Superior temporal gyrus (tissue), 1 donor: ENCODE data around the gene OSTC.
"Not testable (repeated sequence)": the region's sequence is repeated elsewhere in the genome, so short reads cannot be mapped to it uniquely, and the experiment has no call there.

Source experiments
- DNase-seq: peaks from one replicate; pipeline ENCODE4 v3.0.0-alpha.2; 2016; ENCODE audit errors: extremely low spot score

The OSTC gene

GRCh38 chr4:108646706-108647105 is 3.7 kb upstream of the OSTC start:
- no peak for DNase-seq

GRCh38 chr4:108649863-108650211 is 562 bp upstream of the OSTC start:
- DNase-seq: no peak

- DNase-seq: peak; percentile 23
Observed at GRCh38 chr4:108651014-108651791, 804 bp downstream of the OSTC start.

- no peak for DNase-seq
Observed at GRCh38 chr4:108662629-108663028, 12.2 kb downstream of the OSTC start.

- no peak for DNase-seq
Observed at GRCh38 chr4:108674356-108674977, 24.1 kb downstream of the OSTC start.

GRCh38 chr4:108681321-108681809 is 31.0 kb downstream of the OSTC start:
- DNase-seq: no peak

- peak; percentile 67 for DNase-seq
Observed at GRCh38 chr4:108683479-108683878, 33.1 kb downstream of the OSTC start.

GRCh38 chr4:108685036-108685686 is 34.8 kb downstream of the OSTC start:
- DNase-seq: no peak

- no peak for DNase-seq
Observed at GRCh38 chr4:108690738-108691137, 40.3 kb downstream of the OSTC start.

GRCh38 chr4:108693211-108693610 is 42.8 kb downstream of the OSTC start:
- no peak for DNase-seq

GRCh38 chr4:108693819-108694218 is 43.4 kb downstream of the OSTC start:
- no peak for DNase-seq

- DNase-seq: no peak
Observed at GRCh38 chr4:108694423-108694822, 44.0 kb downstream of the OSTC start.

GRCh38 chr4:108695062-108695461 is 44.7 kb downstream of the OSTC start:
- no peak for DNase-seq

GRCh38 chr4:108696160-108696559 is 45.8 kb downstream of the OSTC start:
- no peak for DNase-seq

GRCh38 chr4:108700081-108700757 is 49.8 kb downstream of the OSTC start:
- no peak for DNase-seq

GRCh38 chr4:108702960-108703359 is 52.6 kb downstream of the OSTC start:
- DNase-seq: no peak

- no peak for DNase-seq
Observed at GRCh38 chr4:108703370-108703769, 53.0 kb downstream of the OSTC start.

GRCh38 chr4:108703966-108704365 is 53.6 kb downstream of the OSTC start:
- DNase-seq: no peak

GRCh38 chr4:108706289-108706688 is 55.9 kb downstream of the OSTC start:
- peak; percentile 30 for DNase-seq

- no peak for DNase-seq
Observed at GRCh38 chr4:108709234-108709633, 58.8 kb downstream of the OSTC start.

- DNase-seq: no peak
Observed at GRCh38 chr4:108709722-108710121, 59.3 kb downstream of the OSTC start.

GRCh38 chr4:108710578-108710977 is 60.2 kb downstream of the OSTC start:
- DNase-seq: not testable (repeated sequence)
